GM18526 (cell line): ENCODE data around the gene NPAS3.

Source experiments
- POLR2A ChIP-seq: IDR thresholded peaks from 3 replicates; pipeline ENCODE4 v1.6.1; 2011; ENCODE audit not compliant: insufficient read length; ENCODE audit errors: extremely low read depth

The NPAS3 gene

GRCh38 chr14:33477797-33478196 is 539.1 kb downstream of the NPAS3 start:
- TF ChIP-seq POLR2A = no peak

GRCh38 chr14:33480071-33480886 is 541.6 kb downstream of the NPAS3 start:
- TF ChIP-seq POLR2A = no peak

GRCh38 chr14:33480887-33481184 is 542.2 kb downstream of the NPAS3 start:
- no peak for TF ChIP-seq POLR2A

- TF ChIP-seq POLR2A = no peak
Measured at GRCh38 chr14:33483110-33483509, 544.4 kb downstream of the NPAS3 start.

- TF ChIP-seq POLR2A = no peak
Measured at GRCh38 chr14:33483541-33483940, 544.9 kb downstream of the NPAS3 start.

GRCh38 chr14:33484264-33484663 is 545.6 kb downstream of the NPAS3 start:
- no peak for TF ChIP-seq POLR2A

GRCh38 chr14:33486332-33486890 is 547.7 kb downstream of the NPAS3 start:
- no peak for TF ChIP-seq POLR2A

GRCh38 chr14:33488582-33488981 is 549.9 kb downstream of the NPAS3 start:
- TF ChIP-seq POLR2A = no peak

- no peak for TF ChIP-seq POLR2A
Measured at GRCh38 chr14:33490555-33490954, 551.9 kb downstream of the NPAS3 start.

GRCh38 chr14:33491112-33491511 is 552.4 kb downstream of the NPAS3 start:
- TF ChIP-seq POLR2A = no peak

GRCh38 chr14:33492491-33492890 is 553.8 kb downstream of the NPAS3 start:
- TF ChIP-seq POLR2A = no peak

- TF ChIP-seq POLR2A = no peak
Measured at GRCh38 chr14:33493266-33493665, 554.6 kb downstream of the NPAS3 start.

- no peak for TF ChIP-seq POLR2A
Measured at GRCh38 chr14:33493990-33494389, 555.3 kb downstream of the NPAS3 start.

GRCh38 chr14:33499687-33500086 is 561.0 kb downstream of the NPAS3 start:
- no peak for TF ChIP-seq POLR2A

- no peak for TF ChIP-seq POLR2A
Measured at GRCh38 chr14:33504246-33505099, 565.8 kb downstream of the NPAS3 start.
